GM18907 (cell line): ENCODE measurements around the gene PCDHB9.
"Not testable (repeated sequence)": the region's sequence is repeated elsewhere in the genome, so short reads cannot be mapped to it uniquely, and the experiment has no call there.

Experiments
- ATAC-seq: cut with Tn5 transposase; IDR thresholded peaks from one replicate; pipeline ENCODE4 v1.9.1; 2021; ENCODE audit warnings: mild to moderate bottlenecking, moderate library complexity; ENCODE audit not compliant: unreplicated experiment

Gene PCDHB9

GRCh38 chr5:141186897-141187512 lies at the start of gene PCDHB9:
PCDHB9 (plus strand) TSS chr5:141187161; CDS start chr5:141187319, 158 bp downstream.
- no peak for ATAC-seq

GRCh38 chr5:141137346-141137745 lies 49.6 kb upstream of the PCDHB9 start:
- not testable (repeated sequence) for ATAC-seq

GRCh38 chr5:141149812-141150211 lies 37.1 kb upstream of the PCDHB9 start, which contains the start of gene PCDHB6:
PCDHB6 (plus strand) TSS chr5:141150057; CDS start chr5:141150258, 201 bp downstream.
- ATAC-seq, result no peak

- ATAC-seq, result no peak
Observed at GRCh38 chr5:141150224-141150992, 36.6 kb upstream of the PCDHB9 start.

- no peak for ATAC-seq
Observed at GRCh38 chr5:141150993-141151325, 36.0 kb upstream of the PCDHB9 start.

GRCh38 chr5:141151632-141152031 lies 35.3 kb upstream of the PCDHB9 start:
- ATAC-seq, result not testable (repeated sequence)

- not testable (repeated sequence) for ATAC-seq
Observed at GRCh38 chr5:141152096-141152495, 34.9 kb upstream of the PCDHB9 start.

GRCh38 chr5:141155540-141156374 lies 31.2 kb upstream of the PCDHB9 start:
- ATAC-seq, result no peak

GRCh38 chr5:141157356-141157755 lies 29.6 kb upstream of the PCDHB9 start:
- not testable (repeated sequence) for ATAC-seq

GRCh38 chr5:141157901-141158300 lies 29.1 kb upstream of the PCDHB9 start:
- not testable (repeated sequence) for ATAC-seq

- no peak for ATAC-seq
Observed at GRCh38 chr5:141172381-141173204, 14.4 kb upstream of the PCDHB9 start, which contains the start of gene PCDHB7. PCDHB7 (plus strand) TSS chr5:141172644; CDS start chr5:141172836, 192 bp downstream.

GRCh38 chr5:141174291-141175104 lies 12.5 kb upstream of the PCDHB9 start:
- not testable (repeated sequence) for ATAC-seq

- ATAC-seq, result no peak
Observed at GRCh38 chr5:141175933-141176332, 11.0 kb upstream of the PCDHB9 start.

GRCh38 chr5:141177577-141178191 lies 9.3 kb upstream of the PCDHB9 start, which contains the start of gene PCDHB8:
PCDHB8 (plus strand) TSS chr5:141177790; CDS start chr5:141178035, 245 bp downstream.
- not testable (repeated sequence) for ATAC-seq

- not testable (repeated sequence) for ATAC-seq
Observed at GRCh38 chr5:141179371-141179770, 7.6 kb upstream of the PCDHB9 start.

- not testable (repeated sequence) for ATAC-seq
Observed at GRCh38 chr5:141179876-141180275, 7.1 kb upstream of the PCDHB9 start.

- ATAC-seq, result no peak
Observed at GRCh38 chr5:141180313-141180712, 6.6 kb upstream of the PCDHB9 start.

GRCh38 chr5:141182248-141182647 lies 4.7 kb upstream of the PCDHB9 start, which contains the start of gene PCDHB16:
PCDHB16 (plus strand) TSS chr5:141182387; CDS start chr5:141182560, 173 bp downstream.
- no peak for ATAC-seq
